Measurements from ENCODE around the gene PCSK1. TPM values are rescaled to one million over a fixed set of nuclear protein-coding genes. Genes with fewer than 3 reads are reported as not detected.

The PCSK1 gene
- polyA plus RNA-seq, 1 of the 3 experiments (the other 2 are of a cell fraction): 0.08 TPM

DNA sequence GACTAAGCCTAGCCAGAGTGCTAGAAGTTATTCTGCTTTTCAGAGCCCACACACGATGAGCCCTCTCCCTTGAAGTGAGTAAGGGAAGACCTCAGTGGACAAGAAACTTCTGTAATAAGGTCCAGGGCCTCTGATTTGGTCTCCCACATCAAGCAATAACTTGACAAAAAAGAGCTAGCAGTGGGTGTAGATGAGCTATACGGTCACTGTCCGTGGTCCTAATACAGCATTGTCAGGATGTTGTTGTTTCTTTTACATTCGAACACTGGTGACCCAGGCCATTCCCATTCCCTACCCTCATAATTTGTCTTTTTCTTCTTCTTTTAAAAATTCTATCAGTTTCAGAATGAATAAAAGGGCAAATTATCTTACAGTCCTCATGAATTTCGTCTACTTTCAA, 5.2 kb downstream of the PCSK1 start:
- no peaks in the 10 kb centered on the region for H3F3A ChIP-seq (replicated peaks; ENCODE audit: insufficient read depth)
- H3K4me3 ChIP-seq (ENCODE audit: low read depth in 2 of 2, low read length in 1 of 2): no peak overlapping the region
- ChIA-PET CTCF (interaction anchor here (1.4 kb wide), 1 partner anchor 12 kb away, joined by 3 read pairs; no protein-coding TSS in a partner anchor), POLR2A (no interaction called here)
- no peaks in the 10 kb centered on the region for H3K9me2 ChIP-seq
- H3K9ac ChIP-seq: no peak overlapping the region
- H3K36me3 ChIP-seq (replicated peaks in 1 of 2; ENCODE audit: control insufficient read depth in 1 of 2, insufficient read depth in 2 of 2, low read length in 1 of 2): no peaks in the 10 kb centered on the region
- no peak overlapping the region for H3K27ac ChIP-seq (ENCODE audit: low read depth in 2 of 2, low read length in 1 of 2)
- TF ChIP-seq CHD2 (IDR thresholded peaks at IDR 0.05; ENCODE audit: low read length, partially characterized antibody) (no peak), YY1 (IDR thresholded peaks at IDR 0.05; ENCODE audit: low read depth) (no peak), MXI1 (IDR thresholded peaks at IDR 0.05; ENCODE audit: low read depth, low read length) (no peak), JUND (IDR thresholded peaks at IDR 0.05) (no peak)
- TF ChIP-seq, protein P1, sequence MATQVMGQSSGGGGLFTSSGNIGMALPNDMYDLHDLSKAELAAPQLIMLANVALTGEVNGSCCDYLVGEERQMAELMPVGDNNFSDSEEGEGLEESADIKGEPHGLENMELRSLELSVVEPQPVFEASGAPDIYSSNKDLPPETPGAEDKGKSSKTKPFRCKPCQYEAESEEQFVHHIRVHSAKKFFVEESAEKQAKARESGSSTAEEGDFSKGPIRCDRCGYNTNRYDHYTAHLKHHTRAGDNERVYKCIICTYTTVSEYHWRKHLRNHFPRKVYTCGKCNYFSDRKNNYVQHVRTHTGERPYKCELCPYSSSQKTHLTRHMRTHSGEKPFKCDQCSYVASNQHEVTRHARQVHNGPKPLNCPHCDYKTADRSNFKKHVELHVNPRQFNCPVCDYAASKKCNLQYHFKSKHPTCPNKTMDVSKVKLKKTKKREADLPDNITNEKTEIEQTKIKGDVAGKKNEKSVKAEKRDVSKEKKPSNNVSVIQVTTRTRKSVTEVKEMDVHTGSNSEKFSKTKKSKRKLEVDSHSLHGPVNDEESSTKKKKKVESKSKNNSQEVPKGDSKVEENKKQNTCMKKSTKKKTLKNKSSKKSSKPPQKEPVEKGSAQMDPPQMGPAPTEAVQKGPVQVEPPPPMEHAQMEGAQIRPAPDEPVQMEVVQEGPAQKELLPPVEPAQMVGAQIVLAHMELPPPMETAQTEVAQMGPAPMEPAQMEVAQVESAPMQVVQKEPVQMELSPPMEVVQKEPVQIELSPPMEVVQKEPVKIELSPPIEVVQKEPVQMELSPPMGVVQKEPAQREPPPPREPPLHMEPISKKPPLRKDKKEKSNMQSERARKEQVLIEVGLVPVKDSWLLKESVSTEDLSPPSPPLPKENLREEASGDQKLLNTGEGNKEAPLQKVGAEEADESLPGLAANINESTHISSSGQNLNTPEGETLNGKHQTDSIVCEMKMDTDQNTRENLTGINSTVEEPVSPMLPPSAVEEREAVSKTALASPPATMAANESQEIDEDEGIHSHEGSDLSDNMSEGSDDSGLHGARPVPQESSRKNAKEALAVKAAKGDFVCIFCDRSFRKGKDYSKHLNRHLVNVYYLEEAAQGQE (IDR thresholded peaks at IDR 0.05; ENCODE audit: low read depth, low read length): peak; percentile 95
- no peaks in the 10 kb centered on the region for H3K9me3 ChIP-seq
- H3K4me1 ChIP-seq (ENCODE audit: control insufficient read depth in 1 of 2, insufficient read depth in 2 of 2, low read depth in 1 of 2, low read length in 1 of 2): no peaks in the 10 kb centered on the region; a peak in 1 of 4 replicates
- H3K79me2 ChIP-seq (ENCODE audit: insufficient read depth): no peaks in the 10 kb centered on the region
- WGBS (ENCODE audit: low lambda C conversion rate): 56% methylated on average over 5 of the region's 5 CpGs
- H3K4me2 ChIP-seq: no peak overlapping the region
- no peak overlapping the region for H2AFZ ChIP-seq (ENCODE audit: low read depth)
- DNase-seq: no peak
- no peaks in the 10 kb centered on the region for H4K20me1 ChIP-seq (ENCODE audit: insufficient read depth)
- H3K27me3 ChIP-seq (ENCODE audit: insufficient read depth): peaks cover 21% of the 10 kb centered on the region

DNA sequence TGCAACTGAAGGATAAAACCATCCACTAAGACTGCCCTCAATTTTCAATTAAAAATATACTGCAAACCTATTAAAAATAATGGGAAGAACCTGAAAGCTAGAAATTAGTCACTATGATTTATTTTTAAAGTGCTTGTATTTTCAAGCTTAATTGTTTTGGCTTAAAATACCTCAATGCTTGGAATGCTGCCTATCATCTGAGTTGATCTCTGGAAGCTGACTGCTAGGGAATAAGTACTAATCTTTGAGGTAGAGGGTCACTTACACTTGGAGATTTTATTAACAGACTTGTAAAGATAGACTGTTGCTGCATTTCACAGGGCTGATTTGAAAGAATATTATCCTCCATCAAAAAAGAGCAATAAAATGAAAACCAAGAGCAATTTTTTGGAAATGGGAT, 6.2 kb downstream of the PCSK1 start:
- peaks cover 11% of the 10 kb centered on the region for H3K27me3 ChIP-seq (ENCODE audit: insufficient read depth)
- no peaks in the 10 kb centered on the region for H3K79me2 ChIP-seq (ENCODE audit: insufficient read depth)
- no peaks in the 10 kb centered on the region for H3K4me1 ChIP-seq (ENCODE audit: control insufficient read depth in 1 of 2, insufficient read depth in 2 of 2, low read depth in 1 of 2, low read length in 1 of 2)
- no peaks in the 10 kb centered on the region for H3F3A ChIP-seq (replicated peaks; ENCODE audit: insufficient read depth)
- DNase-seq: no peak
- H3K27ac ChIP-seq (ENCODE audit: low read depth in 2 of 2, low read length in 1 of 2): no peak overlapping the region
- TF ChIP-seq ELF1 (IDR thresholded peaks at IDR 0.05) (no peak), TEAD4 (IDR thresholded peaks at IDR 0.05; ENCODE audit: borderline replicate concordance, insufficient read depth) (no peak), RCOR1 (IDR thresholded peaks at IDR 0.05; ENCODE audit: low read length) (no peak), SIN3A (IDR thresholded peaks at IDR 0.05; ENCODE audit: borderline replicate concordance, low read depth, low read length) (no peak), GATA2 (CRISPR knock-in tag; IDR thresholded peaks at IDR 0.05) (no peak), MEF2A (IDR thresholded peaks at IDR 0.05; ENCODE audit: borderline replicate concordance, low read depth) (no peak), EP300 (IDR thresholded peaks at IDR 0.05; ENCODE audit: borderline replicate concordance in 1 of 2, low read depth in 1 of 2, low read length in 1 of 2) (no peak), FOSL2 (IDR thresholded peaks at IDR 0.05; ENCODE audit: borderline replicate concordance, low read depth) (no peak), EZH2phosphoT487 (IDR thresholded peaks at IDR 0.05; ENCODE audit: borderline replicate concordance, low read depth) (no peak), TAF1 (IDR thresholded peaks at IDR 0.05; ENCODE audit: borderline replicate concordance, low read depth, low read length) (no peak), NFIC (IDR thresholded peaks at IDR 0.05; ENCODE audit: borderline replicate concordance) (no peak), FOXJ3 (CRISPR knock-in tag; IDR thresholded peaks at IDR 0.05) (no peak), MXI1 (IDR thresholded peaks at IDR 0.05; ENCODE audit: low read depth, low read length) (no peak)
- TF ChIP-seq, protein P2, sequence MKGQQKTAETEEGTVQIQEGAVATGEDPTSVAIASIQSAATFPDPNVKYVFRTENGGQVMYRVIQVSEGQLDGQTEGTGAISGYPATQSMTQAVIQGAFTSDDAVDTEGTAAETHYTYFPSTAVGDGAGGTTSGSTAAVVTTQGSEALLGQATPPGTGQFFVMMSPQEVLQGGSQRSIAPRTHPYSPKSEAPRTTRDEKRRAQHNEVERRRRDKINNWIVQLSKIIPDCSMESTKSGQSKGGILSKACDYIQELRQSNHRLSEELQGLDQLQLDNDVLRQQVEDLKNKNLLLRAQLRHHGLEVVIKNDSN (IDR thresholded peaks at IDR 0.05; ENCODE audit: borderline replicate concordance, low read depth): no peak
- POLR2A ChIA-PET: no interaction called here
- no peaks in the 10 kb centered on the region for H4K20me1 ChIP-seq (ENCODE audit: insufficient read depth)
- H3K9me3 ChIP-seq: no peaks in the 10 kb centered on the region
- no peak overlapping the region for H3K4me3 ChIP-seq (ENCODE audit: low read depth in 2 of 2, low read length in 1 of 2)
- CTCF ChIA-PET: interaction anchor here (1.4 kb wide), 1 partner anchor 13 kb away, joined by 3 read pairs; no protein-coding TSS in a partner anchor
- H3K9ac ChIP-seq: no peak overlapping the region
- H3K36me3 ChIP-seq (replicated peaks in 1 of 2; ENCODE audit: control insufficient read depth in 1 of 2, insufficient read depth in 2 of 2, low read length in 1 of 2): no peaks in the 10 kb centered on the region
- no peaks in the 10 kb centered on the region for H3K9me2 ChIP-seq
- no peak overlapping the region for H3K4me2 ChIP-seq
- no peak overlapping the region for H2AFZ ChIP-seq (ENCODE audit: low read depth)
